ENCODE data around the gene ARL16.

GRCh38 chr17:81720267-81721071 lies 36.9 kb upstream of the ARL16 start:
- no peak for TF ChIP-seq CTCF (IDR thresholded peaks at IDR 0.05)
- no peak for TF ChIP-seq POLR2A (IDR thresholded peaks at IDR 0.05)

All from heart left ventricle (tissue), 13 donors.